ENCODE data around the gene DMP1. TPM values are rescaled to one million over a fixed set of nuclear protein-coding genes. Genes with fewer than 3 reads are reported as not detected.

The DMP1 gene
- total RNA-seq, 1 experiment from 2014 or later = not detected

- CTCF ChIA-PET = no interaction called here
- H3K79me2 ChIP-seq (ENCODE audit: low read depth) = no peaks in the 10 kb centered on the region
Measured at GRCh38 chr4:87697272-87697671, 47.2 kb downstream of the DMP1 start.

DNA sequence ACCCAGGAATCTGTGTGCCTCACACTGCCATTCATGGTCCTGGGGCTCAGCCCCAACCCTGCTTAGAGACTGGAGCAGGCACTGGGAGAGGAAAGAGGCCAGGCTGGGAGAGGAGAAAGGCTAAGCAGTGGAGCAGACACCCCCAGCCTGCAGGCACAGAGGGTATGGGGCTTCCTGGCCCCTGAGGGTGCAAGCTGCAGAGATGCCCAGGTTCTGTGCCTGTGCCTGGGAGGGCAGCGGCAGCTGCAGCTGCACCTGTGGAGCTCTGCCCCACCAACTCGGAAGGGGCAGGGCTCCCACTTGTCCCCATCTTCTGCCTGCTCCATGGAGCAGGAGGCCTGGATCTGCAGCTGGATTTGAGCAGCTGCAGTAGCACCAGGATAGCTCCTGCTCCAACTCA is 47.9 kb downstream of the DMP1 start:
- H3K27me3 ChIP-seq (ENCODE audit: insufficient read depth, low read depth) = no peaks in the 10 kb centered on the region
- no peaks in the 10 kb centered on the region for H3K9me3 ChIP-seq (ENCODE audit: insufficient read depth, low read depth)
- H3K27ac ChIP-seq = no peak overlapping the region
- H3K36me3 ChIP-seq (ENCODE audit: low read depth) = no peaks in the 10 kb centered on the region
- H3F3A ChIP-seq (ENCODE audit: insufficient read depth, low read depth) = no peaks in the 10 kb centered on the region
- CTCF ChIA-PET = no interaction called here
- TF ChIP-seq EZH2 (IDR thresholded peaks at IDR 0.05; ENCODE audit: low read depth) = no peak
- TF ChIP-seq, protein P1, sequence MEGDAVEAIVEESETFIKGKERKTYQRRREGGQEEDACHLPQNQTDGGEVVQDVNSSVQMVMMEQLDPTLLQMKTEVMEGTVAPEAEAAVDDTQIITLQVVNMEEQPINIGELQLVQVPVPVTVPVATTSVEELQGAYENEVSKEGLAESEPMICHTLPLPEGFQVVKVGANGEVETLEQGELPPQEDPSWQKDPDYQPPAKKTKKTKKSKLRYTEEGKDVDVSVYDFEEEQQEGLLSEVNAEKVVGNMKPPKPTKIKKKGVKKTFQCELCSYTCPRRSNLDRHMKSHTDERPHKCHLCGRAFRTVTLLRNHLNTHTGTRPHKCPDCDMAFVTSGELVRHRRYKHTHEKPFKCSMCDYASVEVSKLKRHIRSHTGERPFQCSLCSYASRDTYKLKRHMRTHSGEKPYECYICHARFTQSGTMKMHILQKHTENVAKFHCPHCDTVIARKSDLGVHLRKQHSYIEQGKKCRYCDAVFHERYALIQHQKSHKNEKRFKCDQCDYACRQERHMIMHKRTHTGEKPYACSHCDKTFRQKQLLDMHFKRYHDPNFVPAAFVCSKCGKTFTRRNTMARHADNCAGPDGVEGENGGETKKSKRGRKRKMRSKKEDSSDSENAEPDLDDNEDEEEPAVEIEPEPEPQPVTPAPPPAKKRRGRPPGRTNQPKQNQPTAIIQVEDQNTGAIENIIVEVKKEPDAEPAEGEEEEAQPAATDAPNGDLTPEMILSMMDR (conservative IDR thresholded peaks at IDR 0.05) = no peak
- POLR2A ChIA-PET (ENCODE audit: unreplicated experiment) = interaction anchor here (1.0 kb wide), 1 partner anchor 867 kb away, joined by 6 read pairs; no protein-coding TSS in a partner anchor
- H2AFZ ChIP-seq = no peak overlapping the region
- intact Hi-C loops (cut with micrococcal nuclease; ENCODE audit: unreplicated experiment) = no loop called here
- no peak for DNase-seq
- no peaks in the 10 kb centered on the region for H3K79me2 ChIP-seq (ENCODE audit: low read depth)
- no peak overlapping the region for H3K4me2 ChIP-seq
- H3K9me2 ChIP-seq (ENCODE audit: insufficient read depth) = no peaks in the 10 kb centered on the region
- BruUV-seq (replicated peaks) = no TSS peak
- no peak overlapping the region for H3K4me3 ChIP-seq
- no peaks in the 10 kb centered on the region for H3K4me1 ChIP-seq (replicated peaks; ENCODE audit: insufficient read depth)
- no peaks in the 10 kb centered on the region for H4K20me1 ChIP-seq (ENCODE audit: insufficient read depth)

More at GRCh38 chr4:87697272-87697671, 47.2 kb downstream of the DMP1 start:
- H3F3A ChIP-seq (ENCODE audit: insufficient read depth, low read depth) = no peaks in the 10 kb centered on the region
- POLR2A ChIA-PET (ENCODE audit: unreplicated experiment) = no interaction called here
- no TSS peak for BruUV-seq (replicated peaks)
- no peaks in the 10 kb centered on the region for H3K27me3 ChIP-seq (ENCODE audit: insufficient read depth, low read depth)
- no peak overlapping the region for H3K4me3 ChIP-seq
- H3K36me3 ChIP-seq (ENCODE audit: low read depth) = no peaks in the 10 kb centered on the region
- H3K4me1 ChIP-seq (replicated peaks; ENCODE audit: insufficient read depth) = no peaks in the 10 kb centered on the region
- TF ChIP-seq, protein P1 (conservative IDR thresholded peaks at IDR 0.05) = no peak
- TF ChIP-seq EZH2 (IDR thresholded peaks at IDR 0.05; ENCODE audit: low read depth) = no peak
- H3K27ac ChIP-seq = no peak overlapping the region
- H3K4me2 ChIP-seq = no peak overlapping the region
- H4K20me1 ChIP-seq (ENCODE audit: insufficient read depth) = no peaks in the 10 kb centered on the region
- H3K9me3 ChIP-seq (ENCODE audit: insufficient read depth, low read depth) = no peaks in the 10 kb centered on the region
- no peak for DNase-seq
- no peaks in the 10 kb centered on the region for H3K9me2 ChIP-seq (ENCODE audit: insufficient read depth)
- intact Hi-C loops (cut with micrococcal nuclease; ENCODE audit: unreplicated experiment) = no loop called here
- no peak overlapping the region for H2AFZ ChIP-seq

DNA sequence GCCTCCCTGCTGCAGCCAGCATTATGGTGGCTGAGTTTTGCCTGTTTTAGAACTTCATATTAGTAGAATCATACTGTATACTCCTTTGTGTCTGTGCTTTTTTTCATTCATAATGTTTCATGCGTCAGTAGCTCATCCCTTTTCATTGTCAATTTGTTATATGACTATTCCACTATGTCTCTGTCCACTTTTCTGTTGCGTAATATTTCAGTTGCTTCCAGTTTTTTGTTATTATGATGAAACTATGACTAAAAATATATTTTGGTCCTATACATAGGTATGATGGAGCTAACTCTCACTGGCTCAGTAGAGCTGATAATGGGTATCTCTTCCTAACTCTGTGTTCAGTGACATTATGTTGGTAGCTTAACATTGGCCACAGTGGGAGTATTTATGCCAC is 48.3 kb downstream of the DMP1 start:
- H3K4me2 ChIP-seq = no peak overlapping the region
- TF ChIP-seq, protein P1 (conservative IDR thresholded peaks at IDR 0.05) = no peak
- no peak for TF ChIP-seq EZH2 (IDR thresholded peaks at IDR 0.05; ENCODE audit: low read depth)
- H3K27me3 ChIP-seq (ENCODE audit: insufficient read depth, low read depth) = no peaks in the 10 kb centered on the region
- H3K9me2 ChIP-seq (ENCODE audit: insufficient read depth) = no peaks in the 10 kb centered on the region
- intact Hi-C loops (cut with micrococcal nuclease; ENCODE audit: unreplicated experiment) = no loop called here
- no peaks in the 10 kb centered on the region for H3K36me3 ChIP-seq (ENCODE audit: low read depth)
- CTCF ChIA-PET = no interaction called here
- H3F3A ChIP-seq (ENCODE audit: insufficient read depth, low read depth) = no peaks in the 10 kb centered on the region
- no peak overlapping the region for H2AFZ ChIP-seq
- DNase-seq = no peak
- no peak overlapping the region for H3K27ac ChIP-seq
- no peaks in the 10 kb centered on the region for H3K4me1 ChIP-seq (replicated peaks; ENCODE audit: insufficient read depth)
- BruUV-seq (replicated peaks) = no TSS peak
- H3K79me2 ChIP-seq (ENCODE audit: low read depth) = no peaks in the 10 kb centered on the region
- H3K9me3 ChIP-seq (ENCODE audit: insufficient read depth, low read depth) = no peaks in the 10 kb centered on the region
- POLR2A ChIA-PET (ENCODE audit: unreplicated experiment) = interaction anchor here (1.0 kb wide), 1 partner anchor 867 kb away, joined by 6 read pairs; no protein-coding TSS in a partner anchor
- H4K20me1 ChIP-seq (ENCODE audit: insufficient read depth) = no peaks in the 10 kb centered on the region
- H3K4me3 ChIP-seq = no peak overlapping the region
